GM12891 (cell line): ENCODE data around the gene SIL1.

Source experiments
- PAX5 ChIP-seq: IDR thresholded peaks from 2 replicates; pipeline ENCODE4 v1.6.1; 2011; ENCODE audit warnings: low read length, moderate library complexity, mild to moderate bottlenecking; ENCODE audit not compliant: insufficient read depth, severe bottlenecking
- POLR2A ChIP-seq: IDR thresholded peaks from 2 replicates; pipeline ENCODE4 v1.6.1; 2011; ENCODE audit warnings: low read depth, low read length, control low read depth
- POLR2AphosphoS5 ChIP-seq: IDR thresholded peaks from 2 replicates; pipeline ENCODE4 v1.6.1; 2011; ENCODE audit warnings: low read depth, low read length, control low read depth
- TAF1 ChIP-seq: IDR thresholded peaks from 2 replicates; pipeline ENCODE4 v1.6.1; 2011; ENCODE audit warnings: low read depth, low read length, control low read depth

DNA sequence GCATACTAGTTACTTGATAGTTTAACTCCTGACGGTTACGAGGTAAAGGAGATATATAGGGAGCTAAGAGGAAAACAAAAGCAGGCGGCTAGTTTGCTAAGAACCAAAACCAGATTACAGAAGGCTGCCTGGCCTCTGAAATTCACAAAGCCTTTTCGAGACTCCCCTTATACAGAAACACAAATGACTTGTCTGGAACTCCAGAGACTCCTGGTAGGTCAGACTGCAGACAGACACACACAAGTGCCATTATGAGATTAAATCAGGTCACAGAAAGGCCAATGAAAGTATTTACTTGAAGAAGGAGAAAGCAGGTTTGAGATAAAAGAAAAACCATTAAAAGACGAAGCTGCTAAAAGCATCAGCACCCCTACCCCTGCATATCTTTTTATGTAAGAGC is 180.5 kb downstream of the SIL1 start:
- TF ChIP-seq POLR2A (no peak), POLR2AphosphoS5 (no peak), PAX5 (no peak), TAF1 (no peak)
